Measurements from ENCODE around the gene MYDGF. TPM values are rescaled to one million over a fixed set of nuclear protein-coding genes. Genes with fewer than 3 reads are reported as not detected.

Gene MYDGF
- total RNA-seq, 1 experiment from 2014 or later, result 58.2 TPM

DNA sequence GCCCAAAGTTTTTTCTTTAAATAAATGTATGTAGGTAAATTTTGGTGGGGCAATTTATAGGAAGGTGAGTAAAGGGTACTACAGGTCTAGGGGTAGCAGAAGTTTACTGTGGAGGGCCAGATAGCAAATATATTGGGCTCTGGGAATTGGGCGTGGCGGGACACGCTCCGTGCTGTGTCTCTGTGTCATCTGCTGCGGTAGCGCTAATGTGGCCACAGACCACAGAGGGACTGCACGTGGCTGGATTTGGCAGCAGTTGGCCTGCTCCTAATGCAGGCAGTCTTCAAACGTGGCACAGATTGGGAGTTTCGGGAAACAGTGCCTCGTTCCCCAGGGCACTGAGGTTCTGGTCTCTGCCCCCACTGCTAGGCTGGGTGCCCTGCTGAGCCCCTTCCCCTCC is 16.6 kb upstream of the MYDGF start:
- CTCF ChIA-PET, result no interaction called here
- H3K9me3 Mint-ChIP-seq, result no peaks in the 10 kb centered on the region

DNA sequence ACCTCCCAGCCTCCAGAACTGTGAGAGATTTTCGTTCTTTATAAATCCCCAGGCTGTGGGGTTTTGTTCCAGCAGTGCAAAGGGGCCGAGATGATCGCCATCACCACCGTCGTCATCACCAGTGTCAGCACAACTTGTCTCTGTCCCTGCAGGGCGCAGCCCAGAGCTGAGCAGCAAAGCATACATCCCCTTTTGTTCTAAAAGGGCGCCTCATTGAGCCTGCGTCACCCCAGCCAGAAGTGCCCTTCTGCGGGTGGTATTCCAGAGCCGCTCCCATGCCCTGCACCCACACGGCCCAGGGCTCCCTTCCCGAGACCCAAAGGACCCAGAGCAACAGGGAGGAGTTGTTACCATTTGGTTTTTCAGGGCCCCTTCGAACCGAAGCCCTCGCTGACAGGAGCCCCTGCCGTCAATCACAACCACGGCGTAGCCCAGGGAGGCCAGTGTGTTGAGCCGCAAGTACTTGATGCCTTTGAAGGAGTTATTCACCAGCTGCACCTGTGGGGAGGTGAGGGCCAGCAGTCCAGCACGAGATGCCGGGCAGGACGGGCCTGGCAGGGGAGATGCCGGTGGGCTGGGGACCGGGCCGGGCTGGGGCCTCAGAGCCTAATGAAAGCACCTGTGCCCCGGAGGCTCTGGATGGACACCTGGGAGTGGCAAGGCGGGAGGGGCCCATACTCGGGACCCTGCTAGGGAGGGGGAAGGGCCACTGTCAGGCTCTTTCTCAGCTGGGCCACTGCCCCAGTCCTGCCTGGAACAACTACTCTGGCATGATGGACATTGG is 14.4 kb upstream of the MYDGF start:
- no peaks in the 10 kb centered on the region for H3K4me1 Mint-ChIP-seq
- H3K27me3 Mint-ChIP-seq (ENCODE audit: low read depth), result no peaks in the 10 kb centered on the region
- H3K36me3 Mint-ChIP-seq, result peaks cover 12% of the 10 kb centered on the region
- TF ChIP-seq, protein P1, sequence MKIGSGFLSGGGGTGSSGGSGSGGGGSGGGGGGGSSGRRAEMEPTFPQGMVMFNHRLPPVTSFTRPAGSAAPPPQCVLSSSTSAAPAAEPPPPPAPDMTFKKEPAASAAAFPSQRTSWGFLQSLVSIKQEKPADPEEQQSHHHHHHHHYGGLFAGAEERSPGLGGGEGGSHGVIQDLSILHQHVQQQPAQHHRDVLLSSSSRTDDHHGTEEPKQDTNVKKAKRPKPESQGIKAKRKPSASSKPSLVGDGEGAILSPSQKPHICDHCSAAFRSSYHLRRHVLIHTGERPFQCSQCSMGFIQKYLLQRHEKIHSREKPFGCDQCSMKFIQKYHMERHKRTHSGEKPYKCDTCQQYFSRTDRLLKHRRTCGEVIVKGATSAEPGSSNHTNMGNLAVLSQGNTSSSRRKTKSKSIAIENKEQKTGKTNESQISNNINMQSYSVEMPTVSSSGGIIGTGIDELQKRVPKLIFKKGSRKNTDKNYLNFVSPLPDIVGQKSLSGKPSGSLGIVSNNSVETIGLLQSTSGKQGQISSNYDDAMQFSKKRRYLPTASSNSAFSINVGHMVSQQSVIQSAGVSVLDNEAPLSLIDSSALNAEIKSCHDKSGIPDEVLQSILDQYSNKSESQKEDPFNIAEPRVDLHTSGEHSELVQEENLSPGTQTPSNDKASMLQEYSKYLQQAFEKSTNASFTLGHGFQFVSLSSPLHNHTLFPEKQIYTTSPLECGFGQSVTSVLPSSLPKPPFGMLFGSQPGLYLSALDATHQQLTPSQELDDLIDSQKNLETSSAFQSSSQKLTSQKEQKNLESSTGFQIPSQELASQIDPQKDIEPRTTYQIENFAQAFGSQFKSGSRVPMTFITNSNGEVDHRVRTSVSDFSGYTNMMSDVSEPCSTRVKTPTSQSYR (CRISPR knock-in tag; IDR thresholded peaks at IDR 0.05), result no peak
- TF ChIP-seq, protein P2, sequence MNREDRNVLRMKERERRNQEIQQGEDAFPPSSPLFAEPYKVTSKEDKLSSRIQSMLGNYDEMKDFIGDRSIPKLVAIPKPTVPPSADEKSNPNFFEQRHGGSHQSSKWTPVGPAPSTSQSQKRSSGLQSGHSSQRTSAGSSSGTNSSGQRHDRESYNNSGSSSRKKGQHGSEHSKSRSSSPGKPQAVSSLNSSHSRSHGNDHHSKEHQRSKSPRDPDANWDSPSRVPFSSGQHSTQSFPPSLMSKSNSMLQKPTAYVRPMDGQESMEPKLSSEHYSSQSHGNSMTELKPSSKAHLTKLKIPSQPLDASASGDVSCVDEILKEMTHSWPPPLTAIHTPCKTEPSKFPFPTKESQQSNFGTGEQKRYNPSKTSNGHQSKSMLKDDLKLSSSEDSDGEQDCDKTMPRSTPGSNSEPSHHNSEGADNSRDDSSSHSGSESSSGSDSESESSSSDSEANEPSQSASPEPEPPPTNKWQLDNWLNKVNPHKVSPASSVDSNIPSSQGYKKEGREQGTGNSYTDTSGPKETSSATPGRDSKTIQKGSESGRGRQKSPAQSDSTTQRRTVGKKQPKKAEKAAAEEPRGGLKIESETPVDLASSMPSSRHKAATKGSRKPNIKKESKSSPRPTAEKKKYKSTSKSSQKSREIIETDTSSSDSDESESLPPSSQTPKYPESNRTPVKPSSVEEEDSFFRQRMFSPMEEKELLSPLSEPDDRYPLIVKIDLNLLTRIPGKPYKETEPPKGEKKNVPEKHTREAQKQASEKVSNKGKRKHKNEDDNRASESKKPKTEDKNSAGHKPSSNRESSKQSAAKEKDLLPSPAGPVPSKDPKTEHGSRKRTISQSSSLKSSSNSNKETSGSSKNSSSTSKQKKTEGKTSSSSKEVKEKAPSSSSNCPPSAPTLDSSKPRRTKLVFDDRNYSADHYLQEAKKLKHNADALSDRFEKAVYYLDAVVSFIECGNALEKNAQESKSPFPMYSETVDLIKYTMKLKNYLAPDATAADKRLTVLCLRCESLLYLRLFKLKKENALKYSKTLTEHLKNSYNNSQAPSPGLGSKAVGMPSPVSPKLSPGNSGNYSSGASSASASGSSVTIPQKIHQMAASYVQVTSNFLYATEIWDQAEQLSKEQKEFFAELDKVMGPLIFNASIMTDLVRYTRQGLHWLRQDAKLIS (CRISPR knock-in tag; IDR thresholded peaks at IDR 0.05; ENCODE audit: borderline replicate concordance), result no peak
- no peak for TF ChIP-seq ZNF423 (CRISPR knock-in tag; IDR thresholded peaks at IDR 0.05)
- TF ChIP-seq, protein P3, sequence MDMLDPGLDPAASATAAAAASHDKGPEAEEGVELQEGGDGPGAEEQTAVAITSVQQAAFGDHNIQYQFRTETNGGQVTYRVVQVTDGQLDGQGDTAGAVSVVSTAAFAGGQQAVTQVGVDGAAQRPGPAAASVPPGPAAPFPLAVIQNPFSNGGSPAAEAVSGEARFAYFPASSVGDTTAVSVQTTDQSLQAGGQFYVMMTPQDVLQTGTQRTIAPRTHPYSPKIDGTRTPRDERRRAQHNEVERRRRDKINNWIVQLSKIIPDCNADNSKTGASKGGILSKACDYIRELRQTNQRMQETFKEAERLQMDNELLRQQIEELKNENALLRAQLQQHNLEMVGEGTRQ (CRISPR knock-in tag; IDR thresholded peaks at IDR 0.05), result no peak
- TF ChIP-seq, protein P4, sequence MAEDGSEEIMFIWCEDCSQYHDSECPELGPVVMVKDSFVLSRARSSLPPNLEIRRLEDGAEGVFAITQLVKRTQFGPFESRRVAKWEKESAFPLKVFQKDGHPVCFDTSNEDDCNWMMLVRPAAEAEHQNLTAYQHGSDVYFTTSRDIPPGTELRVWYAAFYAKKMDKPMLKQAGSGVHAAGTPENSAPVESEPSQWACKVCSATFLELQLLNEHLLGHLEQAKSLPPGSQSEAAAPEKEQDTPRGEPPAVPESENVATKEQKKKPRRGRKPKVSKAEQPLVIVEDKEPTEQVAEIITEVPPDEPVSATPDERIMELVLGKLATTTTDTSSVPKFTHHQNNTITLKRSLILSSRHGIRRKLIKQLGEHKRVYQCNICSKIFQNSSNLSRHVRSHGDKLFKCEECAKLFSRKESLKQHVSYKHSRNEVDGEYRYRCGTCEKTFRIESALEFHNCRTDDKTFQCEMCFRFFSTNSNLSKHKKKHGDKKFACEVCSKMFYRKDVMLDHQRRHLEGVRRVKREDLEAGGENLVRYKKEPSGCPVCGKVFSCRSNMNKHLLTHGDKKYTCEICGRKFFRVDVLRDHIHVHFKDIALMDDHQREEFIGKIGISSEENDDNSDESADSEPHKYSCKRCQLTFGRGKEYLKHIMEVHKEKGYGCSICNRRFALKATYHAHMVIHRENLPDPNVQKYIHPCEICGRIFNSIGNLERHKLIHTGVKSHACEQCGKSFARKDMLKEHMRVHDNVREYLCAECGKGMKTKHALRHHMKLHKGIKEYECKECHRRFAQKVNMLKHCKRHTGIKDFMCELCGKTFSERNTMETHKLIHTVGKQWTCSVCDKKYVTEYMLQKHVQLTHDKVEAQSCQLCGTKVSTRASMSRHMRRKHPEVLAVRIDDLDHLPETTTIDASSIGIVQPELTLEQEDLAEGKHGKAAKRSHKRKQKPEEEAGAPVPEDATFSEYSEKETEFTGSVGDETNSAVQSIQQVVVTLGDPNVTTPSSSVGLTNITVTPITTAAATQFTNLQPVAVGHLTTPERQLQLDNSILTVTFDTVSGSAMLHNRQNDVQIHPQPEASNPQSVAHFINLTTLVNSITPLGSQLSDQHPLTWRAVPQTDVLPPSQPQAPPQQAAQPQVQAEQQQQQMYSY (CRISPR knock-in tag; IDR thresholded peaks at IDR 0.05), result no peak
- TF ChIP-seq, protein P5, sequence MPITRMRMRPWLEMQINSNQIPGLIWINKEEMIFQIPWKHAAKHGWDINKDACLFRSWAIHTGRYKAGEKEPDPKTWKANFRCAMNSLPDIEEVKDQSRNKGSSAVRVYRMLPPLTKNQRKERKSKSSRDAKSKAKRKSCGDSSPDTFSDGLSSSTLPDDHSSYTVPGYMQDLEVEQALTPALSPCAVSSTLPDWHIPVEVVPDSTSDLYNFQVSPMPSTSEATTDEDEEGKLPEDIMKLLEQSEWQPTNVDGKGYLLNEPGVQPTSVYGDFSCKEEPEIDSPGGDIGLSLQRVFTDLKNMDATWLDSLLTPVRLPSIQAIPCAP (CRISPR knock-in tag; IDR thresholded peaks at IDR 0.05), result no peak
- no peak for TF ChIP-seq FOXK1 (CRISPR knock-in tag; IDR thresholded peaks at IDR 0.05)
- CTCF ChIA-PET, result no interaction called here
- no peak overlapping the region for H3K27ac Mint-ChIP-seq
- POLR2A ChIA-PET, result no interaction called here
- H3K4me3 Mint-ChIP-seq, result no peak overlapping the region
- no peak for ATAC-seq
- no peak for DNase-seq (ENCODE audit: low spot score)
- no peaks in the 10 kb centered on the region for H3K9me3 Mint-ChIP-seq

More for the DNA sequence above, 16.6 kb upstream of the MYDGF start:
- no peak for DNase-seq (ENCODE audit: low spot score)
- Mint-ChIP-seq H3K4me1 (no peaks in the 10 kb centered on the region), H3K36me3 (peaks cover 17% of the 10 kb centered on the region), H3K27ac (no peak overlapping the region), H3K27me3 (ENCODE audit: low read depth) (no peaks in the 10 kb centered on the region), H3K4me3 (no peak overlapping the region)
- TF ChIP-seq, protein P6, sequence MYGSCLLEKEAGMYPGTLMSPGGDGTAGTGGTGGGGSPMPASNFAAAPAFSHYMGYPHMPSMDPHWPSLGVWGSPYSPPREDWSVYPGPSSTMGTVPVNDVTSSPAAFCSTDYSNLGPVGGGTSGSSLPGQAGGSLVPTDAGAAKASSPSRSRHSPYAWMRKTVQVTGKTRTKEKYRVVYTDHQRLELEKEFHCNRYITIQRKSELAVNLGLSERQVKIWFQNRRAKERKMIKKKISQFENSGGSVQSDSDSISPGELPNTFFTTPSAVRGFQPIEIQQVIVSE (CRISPR knock-in tag; IDR thresholded peaks at IDR 0.05; ENCODE audit: borderline replicate concordance), result no peak
- TF ChIP-seq OVOL2 (CRISPR knock-in tag; IDR thresholded peaks at IDR 0.05; ENCODE audit: borderline replicate concordance), result no peak
- TF ChIP-seq RORB (CRISPR knock-in tag; IDR thresholded peaks at IDR 0.05), result no peak
- TF ChIP-seq, protein P7, sequence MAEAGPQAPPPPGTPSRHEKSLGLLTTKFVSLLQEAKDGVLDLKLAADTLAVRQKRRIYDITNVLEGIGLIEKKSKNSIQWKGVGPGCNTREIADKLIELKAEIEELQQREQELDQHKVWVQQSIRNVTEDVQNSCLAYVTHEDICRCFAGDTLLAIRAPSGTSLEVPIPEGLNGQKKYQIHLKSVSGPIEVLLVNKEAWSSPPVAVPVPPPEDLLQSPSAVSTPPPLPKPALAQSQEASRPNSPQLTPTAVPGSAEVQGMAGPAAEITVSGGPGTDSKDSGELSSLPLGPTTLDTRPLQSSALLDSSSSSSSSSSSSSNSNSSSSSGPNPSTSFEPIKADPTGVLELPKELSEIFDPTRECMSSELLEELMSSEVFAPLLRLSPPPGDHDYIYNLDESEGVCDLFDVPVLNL (CRISPR knock-in tag; IDR thresholded peaks at IDR 0.05; ENCODE audit: borderline replicate concordance, low read depth), result no peak
- TF ChIP-seq GABPB1 (CRISPR knock-in tag; IDR thresholded peaks at IDR 0.05), result no peak
- no peak for TF ChIP-seq MXD4 (CRISPR knock-in tag; IDR thresholded peaks at IDR 0.05; ENCODE audit: borderline replicate concordance)
- TF ChIP-seq NFE2L1 (CRISPR knock-in tag; IDR thresholded peaks at IDR 0.05), result no peak
- TF ChIP-seq ZNF671 (CRISPR knock-in tag; IDR thresholded peaks at IDR 0.05), result no peak
- no peak for TF ChIP-seq ZNF317 (CRISPR knock-in tag; IDR thresholded peaks at IDR 0.05; ENCODE audit: borderline replicate concordance, low read depth)
- POLR2A ChIA-PET, result no interaction called here
- ATAC-seq, result no peak

Data from WTC11 (cell line).